Lower leg skin (tissue), 4 donors: Measurements from ENCODE around the gene C6orf62. TPM values are rescaled to one million over a fixed set of nuclear protein-coding genes. Genes with fewer than 3 reads are reported as not detected.
"Not testable (repeated sequence)": the region's sequence is repeated elsewhere in the genome, so short reads cannot be mapped to it uniquely, and the experiment has no call there.

ENCODE experiments used
- DNase-seq, 2 donors: peaks; one replicate each; pipeline ENCODE4 v3.0.0-alpha.2; 2019; ENCODE audit warnings: low spot score in 2 of 2
- H3K4me3 ChIP-seq: fragments of 200-600 bp; sonication (generic); 2 replicates; pipeline ENCODE4 v1.5.1; 2017; ENCODE audit warnings: mild to moderate bottlenecking, low read depth; ENCODE audit not compliant: poor library complexity, severe bottlenecking
- CTCF ChIP-seq, 3 donors: fragments of 450-650 bp; IDR thresholded peaks; one replicate each; pipeline ENCODE4 v1.5.1; 2016; ENCODE audit warnings: antibody characterized with exemption in 3 of 3, mild to moderate bottlenecking in 3 of 3, moderate library complexity in 2 of 3
- POLR2A ChIP-seq, 2 donors: fragments of 450-650 bp; IDR thresholded peaks; one replicate each; pipeline ENCODE4 v1.6.1; 2016 to 2017; ENCODE audit warnings: antibody characterized with exemption in 2 of 2, mild to moderate bottlenecking in 1 of 2, moderate library complexity in 1 of 2
- WGBS, 2 donors: methylation state at CpG; one replicate each; pipeline ENCODE4 v1.1.5; 2018; 5-methylcytosine and 5-hydroxymethylcytosine counted together
- intact Hi-C: fragments of 100-400 bp; cut with DNase I; formaldehyde crosslinking; loops from one replicate; pipeline ENCODE4 v1.15.0; 2023; ENCODE audit warnings: low total_unique reads
- total RNA-seq, 4 donors: library from RNA; depleted of rRNA; stranded (reverse); fragments of >200 nt; gene quantifications; one replicate each; pipeline ENCODE4 v1.1.0, GENCODE V29; 2016

The C6orf62 gene
- total RNA-seq, 4 donors from 2014 or later = 50.9 to 63.3 (median 52.8) TPM

GRCh38 chr6:24668997-24669361 is 50.0 kb downstream of the C6orf62 start:
- DNase-seq = no peak
- TF ChIP-seq CTCF (IDR thresholded peaks at IDR 0.05) = no peak
- no peak for TF ChIP-seq POLR2A (IDR thresholded peaks at IDR 0.05)
- intact Hi-C loops = no loop called here
- H3K4me3 ChIP-seq = no peak overlapping the region
- WGBS, 2 donors = 94 to 98% methylated on average over 9 of the region's 9 CpGs

GRCh38 chr6:24668066-24668996 is 50.6 kb downstream of the C6orf62 start:
- DNase-seq, intact Hi-C loops: not testable (repeated sequence)
- peak overlapping the region; percentile 96 for H3K4me3 ChIP-seq
- WGBS, 2 donors = 91 to 96% methylated on average over 18 of the region's 18 CpGs

- H3K4me3 ChIP-seq = peak overlapping the region; percentile 96
- DNase-seq = no peak
- TF ChIP-seq POLR2A (IDR thresholded peaks at IDR 0.05) (no peak), CTCF (IDR thresholded peaks at IDR 0.05) (no peak)
- intact Hi-C loops = no loop called here
- 2 to 3% methylated on average over 9 of the region's 9 CpGs for WGBS, 2 donors
These were observed 51.6 kb downstream of the C6orf62 start for GRCh38 chr6:24667378-24667803.

- 0% methylated on average over 35 to 61 of the region's 62 CpGs for WGBS, 2 donors
These were observed 52.1 kb downstream of the C6orf62 start, which contains the start of the genes ACOT13 and TDP2 for GRCh38 chr6:24666641-24667377. Gene ACOT13 (plus strand): TSS chr6:24667077. CDS start chr6:24667264, 187 bp downstream. Gene TDP2 (minus strand): TSS chr6:24666899. CDS start chr6:24666862, 37 bp downstream.

GRCh38 chr6:24666097-24666640 is 52.8 kb downstream of the C6orf62 start:
- WGBS, 2 donors = 0% methylated on average over 26 of the region's 26 CpGs
- TF ChIP-seq CTCF (IDR thresholded peaks at IDR 0.05) (no peak), POLR2A (IDR thresholded peaks at IDR 0.05) (no peak)
- peak in 1 of 2 donors; percentile 89 for DNase-seq
- intact Hi-C loops = no loop called here
- peak overlapping the region; percentile 96 for H3K4me3 ChIP-seq

More at GRCh38 chr6:24666641-24667377, 52.1 kb downstream of the C6orf62 start, which contains the start of the genes ACOT13 and TDP2:
- DNase-seq = peak; percentile 93 to 99
- intact Hi-C loops = no loop called here
- peak within 1 kb of the TSS; percentile 96 for H3K4me3 ChIP-seq
- TF ChIP-seq CTCF (IDR thresholded peaks at IDR 0.05) (peak in 1 of 3 donors; percentile 70), POLR2A (IDR thresholded peaks at IDR 0.05) (peak in 1 of 2 donors; percentile 25)
